ENCODE measurements around the gene ASB10. TPM values are rescaled to one million over a fixed set of nuclear protein-coding genes. Genes with fewer than 3 reads are reported as not detected.

Gene ASB10
- total RNA-seq, 6 donors from 2014 or later: not detected

DNA sequence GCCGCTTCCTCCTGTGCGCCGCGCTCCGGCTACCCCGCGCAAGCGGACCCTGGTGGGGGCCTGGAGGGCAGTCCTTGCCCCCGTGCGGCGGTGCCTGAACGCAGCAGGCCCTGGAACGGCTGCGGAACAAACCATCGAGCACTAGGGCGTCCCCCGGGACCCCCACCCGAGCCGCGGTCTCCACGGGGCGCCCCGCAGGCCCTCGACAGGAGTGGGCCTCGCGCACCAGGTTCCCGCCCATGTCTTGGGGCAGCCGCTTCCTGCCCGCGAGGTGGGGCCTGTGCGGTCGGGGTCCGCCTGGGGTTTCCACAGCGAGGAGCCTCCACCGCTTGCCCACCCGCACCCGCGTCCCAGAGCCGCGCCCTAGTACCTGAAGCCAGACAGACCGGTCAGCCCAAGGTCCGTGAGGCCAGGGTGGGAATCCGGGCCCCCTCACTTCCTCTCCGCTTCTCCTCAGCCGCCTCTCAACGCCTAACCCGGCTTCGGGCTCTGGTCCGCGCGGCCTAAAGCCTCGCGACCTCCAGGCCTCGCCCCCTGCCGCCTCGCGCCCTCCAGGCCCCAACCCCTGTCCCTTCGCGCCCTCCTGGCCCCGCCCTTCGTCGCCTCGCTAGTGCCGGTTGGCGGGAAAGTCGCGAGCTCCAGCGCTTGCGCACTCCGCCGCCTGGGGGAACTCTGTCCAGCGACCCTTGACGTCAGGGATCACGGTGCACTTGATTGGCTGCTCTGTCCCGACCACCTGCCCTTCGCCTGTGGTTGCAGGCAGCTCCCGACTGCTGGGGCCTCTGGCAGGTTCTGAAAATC, 12.6 kb downstream of the ASB10 start:
- Histone ChIP-seq H3K27me3 (peaks cover 0 to 3% (median 0%) of the 10 kb centered on the region in 4 donors), H3K27ac (no peak overlapping the region), H3K4me3 (no peak overlapping the region), H3K36me3 (no peaks in the 10 kb centered on the region), H3K9me3 (no peaks in the 10 kb centered on the region), H3K4me1 (peaks cover 0 to 4% (median 0%) of the 10 kb centered on the region in 4 donors)
- DNase-seq: peak; percentile 31 to 89
- 60 to 67% methylated on average over 31 to 69 of the region's 77 CpGs for WGBS, 2 donors
- no peak for ATAC-seq (ENCODE audit: low FRiP score in 2 of 2)
- no peak for TF ChIP-seq POLR2AphosphoS5 (IDR thresholded peaks at IDR 0.05)
- TF ChIP-seq EP300 (IDR thresholded peaks at IDR 0.05): no peak
- TF ChIP-seq, protein P1, sequence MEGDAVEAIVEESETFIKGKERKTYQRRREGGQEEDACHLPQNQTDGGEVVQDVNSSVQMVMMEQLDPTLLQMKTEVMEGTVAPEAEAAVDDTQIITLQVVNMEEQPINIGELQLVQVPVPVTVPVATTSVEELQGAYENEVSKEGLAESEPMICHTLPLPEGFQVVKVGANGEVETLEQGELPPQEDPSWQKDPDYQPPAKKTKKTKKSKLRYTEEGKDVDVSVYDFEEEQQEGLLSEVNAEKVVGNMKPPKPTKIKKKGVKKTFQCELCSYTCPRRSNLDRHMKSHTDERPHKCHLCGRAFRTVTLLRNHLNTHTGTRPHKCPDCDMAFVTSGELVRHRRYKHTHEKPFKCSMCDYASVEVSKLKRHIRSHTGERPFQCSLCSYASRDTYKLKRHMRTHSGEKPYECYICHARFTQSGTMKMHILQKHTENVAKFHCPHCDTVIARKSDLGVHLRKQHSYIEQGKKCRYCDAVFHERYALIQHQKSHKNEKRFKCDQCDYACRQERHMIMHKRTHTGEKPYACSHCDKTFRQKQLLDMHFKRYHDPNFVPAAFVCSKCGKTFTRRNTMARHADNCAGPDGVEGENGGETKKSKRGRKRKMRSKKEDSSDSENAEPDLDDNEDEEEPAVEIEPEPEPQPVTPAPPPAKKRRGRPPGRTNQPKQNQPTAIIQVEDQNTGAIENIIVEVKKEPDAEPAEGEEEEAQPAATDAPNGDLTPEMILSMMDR (IDR thresholded peaks at IDR 0.05): no peak
- no peak for TF ChIP-seq POLR2A (IDR thresholded peaks at IDR 0.05)

DNA sequence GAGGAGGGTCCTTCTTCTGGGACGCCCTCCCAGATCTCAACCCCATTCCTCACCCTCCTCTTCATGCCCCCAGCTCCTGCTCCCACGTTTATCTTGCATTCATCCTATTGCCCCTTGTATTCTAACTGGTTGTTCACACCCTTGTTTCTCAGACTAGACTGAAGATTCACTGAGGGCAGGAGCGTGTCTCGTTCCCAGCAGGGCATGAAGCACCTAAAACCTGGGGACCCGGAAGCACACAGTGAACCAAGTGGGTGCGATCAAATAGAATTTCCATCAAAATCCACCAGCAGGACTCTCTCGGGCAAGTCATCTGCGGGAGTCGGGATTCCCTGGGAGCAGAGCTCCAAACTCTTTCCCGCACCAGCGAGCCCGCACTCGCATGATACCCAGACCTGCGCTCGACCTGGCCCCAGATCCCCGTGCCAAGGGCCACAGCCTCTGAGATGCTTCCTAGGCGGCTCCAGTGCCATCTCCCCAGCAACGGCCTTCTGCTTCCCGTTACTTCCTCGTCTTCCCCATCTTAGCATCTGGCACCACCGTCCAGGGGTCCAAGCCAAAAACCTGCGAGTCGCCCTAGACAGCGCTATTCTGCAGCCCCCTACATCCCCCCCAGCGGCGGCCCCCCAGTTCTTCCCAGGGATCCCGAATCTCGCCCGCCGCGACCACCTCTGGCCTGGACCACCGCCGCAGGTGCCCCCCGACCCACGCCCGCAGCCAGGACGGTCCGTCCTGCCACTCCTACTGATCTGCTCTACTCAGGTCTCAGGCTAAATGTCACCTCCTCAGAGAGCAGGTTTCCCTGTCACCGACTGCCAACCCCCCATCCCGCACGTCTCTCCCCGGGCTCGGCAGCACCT, 13.4 kb downstream of the ASB10 start:
- TF ChIP-seq EP300 (IDR thresholded peaks at IDR 0.05) (no peak), POLR2AphosphoS5 (IDR thresholded peaks at IDR 0.05) (no peak), POLR2A (IDR thresholded peaks at IDR 0.05) (no peak)
- TF ChIP-seq, protein P1 (IDR thresholded peaks at IDR 0.05): no peak
- 82 to 89% methylated on average over 41 to 43 of the region's 43 CpGs for WGBS, 2 donors
- ATAC-seq (ENCODE audit: low FRiP score in 2 of 2) (no peak), DNase-seq (peak in 1 of 2 donors; percentile 81)
- H3K4me1 ChIP-seq: peaks cover 0 to 4% (median 0%) of the 10 kb centered on the region in 4 donors
- H3K9me3 ChIP-seq: no peaks in the 10 kb centered on the region
- H3K36me3 ChIP-seq: no peaks in the 10 kb centered on the region
- H3K27ac ChIP-seq: no peak overlapping the region
- no peak overlapping the region for H3K4me3 ChIP-seq
- peaks cover 0 to 7% (median 3%) of the 10 kb centered on the region in 4 donors for H3K27me3 ChIP-seq

DNA sequence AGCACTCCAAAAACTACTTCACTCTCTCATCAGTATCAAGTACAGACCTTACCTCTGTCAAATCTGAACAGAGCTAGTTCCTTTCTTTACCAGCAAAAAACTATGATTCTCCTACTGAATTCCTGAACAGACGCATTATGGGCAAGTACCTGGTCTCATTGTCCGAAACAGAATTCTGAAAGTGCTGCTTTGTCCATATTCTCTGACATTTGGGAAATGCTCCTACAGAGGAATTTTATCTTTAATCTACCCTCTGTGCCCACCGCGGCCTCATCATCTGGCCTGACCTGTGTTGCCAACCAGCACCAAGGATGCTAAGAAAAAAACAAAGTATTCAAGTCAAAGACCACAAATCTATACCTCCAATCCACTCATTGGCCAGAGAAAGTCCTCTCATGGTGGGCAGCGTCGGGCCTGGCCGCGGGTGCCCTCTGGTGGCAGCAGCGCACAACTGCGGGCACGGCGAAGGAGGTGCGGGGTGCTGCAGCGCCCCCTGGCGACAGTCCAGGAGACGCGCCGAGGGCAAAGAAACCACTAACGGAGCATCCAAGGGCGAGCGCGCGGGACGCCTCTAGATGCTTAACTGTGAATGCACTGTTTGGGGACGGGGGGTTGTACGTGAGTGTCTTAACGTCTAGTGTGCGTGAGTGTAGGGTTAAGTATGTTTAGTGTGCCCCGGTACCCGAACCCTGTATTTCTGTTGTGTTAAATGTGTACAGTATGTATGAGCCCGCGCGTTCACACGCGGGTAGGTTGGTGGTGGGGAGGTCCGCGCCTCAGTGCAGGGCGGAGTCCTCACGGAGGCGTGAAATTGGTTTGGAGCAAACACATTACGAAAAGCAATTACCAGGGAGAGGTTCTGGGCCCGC, 14.5 kb downstream of the ASB10 start:
- H3K27ac ChIP-seq: no peak overlapping the region
- TF ChIP-seq, protein P1 (IDR thresholded peaks at IDR 0.05): peak; percentile 99 to 100 (median 100)
- TF ChIP-seq POLR2A (IDR thresholded peaks at IDR 0.05) (no peak), EP300 (IDR thresholded peaks at IDR 0.05) (no peak)
- ATAC-seq (ENCODE audit: low FRiP score in 2 of 2) (peak; percentile 94 to 95), DNase-seq (peak; percentile 90 to 95)
- WGBS, 2 donors: 22 to 33% methylated on average over 24 to 42 of the region's 42 CpGs
- peaks cover 7 to 15% (median 9%) of the 10 kb centered on the region in 4 donors for H3K4me1 ChIP-seq
- H3K4me3 ChIP-seq: no peak overlapping the region
- no peaks in the 10 kb centered on the region for H3K9me3 ChIP-seq
- peaks cover 0 to 17% (median 12%) of the 10 kb centered on the region in 4 donors for H3K27me3 ChIP-seq
- no peaks in the 10 kb centered on the region for H3K36me3 ChIP-seq

DNA sequence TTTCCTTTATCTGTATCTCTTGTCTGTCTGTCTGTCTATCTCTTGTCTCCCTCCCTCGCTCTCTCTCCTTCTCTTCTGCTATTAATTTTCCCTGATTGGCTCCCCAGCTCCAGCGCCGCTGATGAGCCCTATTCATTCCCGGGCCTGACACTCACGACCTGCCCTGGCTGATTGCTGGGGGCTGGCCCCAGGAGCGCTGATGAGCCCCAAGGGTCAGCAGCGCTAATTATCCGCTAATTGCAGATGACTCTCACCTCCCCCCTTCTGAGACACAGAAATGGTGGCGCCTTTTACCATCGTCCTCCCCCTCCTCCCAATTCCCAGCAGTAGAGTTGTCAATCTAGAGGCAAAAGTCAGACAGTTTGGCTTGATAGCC, 18.3 kb downstream of the ASB10 start:
- no peak overlapping the region for H3K4me3 ChIP-seq
- H3K36me3 ChIP-seq: no peaks in the 10 kb centered on the region
- ATAC-seq (ENCODE audit: low FRiP score in 2 of 2) (no peak), DNase-seq (no peak)
- peaks cover 16 to 21% (median 19%) of the 10 kb centered on the region in 4 donors for H3K4me1 ChIP-seq
- no peaks in the 10 kb centered on the region for H3K9me3 ChIP-seq
- TF ChIP-seq POLR2AphosphoS5 (IDR thresholded peaks at IDR 0.05) (no peak), POLR2A (IDR thresholded peaks at IDR 0.05) (no peak), EP300 (IDR thresholded peaks at IDR 0.05) (no peak)
- TF ChIP-seq, protein P1 (IDR thresholded peaks at IDR 0.05): no peak
- WGBS, 2 donors: 40 to 41% methylated on average over 10 of the region's 10 CpGs
- peaks cover 0 to 43% (median 29%) of the 10 kb centered on the region in 4 donors for H3K27me3 ChIP-seq
- no peak overlapping the region for H3K27ac ChIP-seq
